ENCODE measurements around the gene OR4D2. TPM values are rescaled to one million over a fixed set of nuclear protein-coding genes. Genes with fewer than 3 reads are reported as not detected.
A peak's percentile ranks its signal among the peaks of the same experiment; 100 is the strongest.

Gene OR4D2
- total and polyA plus RNA-seq, 2 of the 13 experiments (the other 11 are each of a cell fraction or from before 2014, with no cell fraction given): not detected

- TF ChIP-seq RXRB (CRISPR knock-in tag; IDR thresholded peaks at IDR 0.05; ENCODE audit: borderline replicate concordance) (peak; percentile 68), MATR3 (CRISPR knock-in tag; IDR thresholded peaks at IDR 0.05) (no peak), HNRNPK (IDR thresholded peaks at IDR 0.05; ENCODE audit: low read depth, low read length, poor library complexity, severe bottlenecking) (no peak), MEIS2 (CRISPR knock-in tag; IDR thresholded peaks at IDR 0.05) (no peak), SNAI1 (CRISPR knock-in tag; IDR thresholded peaks at IDR 0.05; ENCODE audit: borderline replicate concordance) (no peak), UBTF (CRISPR knock-in tag; IDR thresholded peaks at IDR 0.05) (no peak), KDM5A (IDR thresholded peaks at IDR 0.05; ENCODE audit: borderline replicate concordance, low read length) (no peak), ZNF777 (CRISPR knock-in tag; IDR thresholded peaks at IDR 0.05) (no peak), ZNF343 (CRISPR knock-in tag; IDR thresholded peaks at IDR 0.05) (no peak), DMAP1 (CRISPR knock-in tag; IDR thresholded peaks at IDR 0.05) (no peak), ZNF773 (CRISPR knock-in tag; IDR thresholded peaks at IDR 0.05; ENCODE audit: borderline replicate concordance) (no peak), THAP8 (CRISPR knock-in tag; IDR thresholded peaks at IDR 0.05; ENCODE audit: borderline replicate concordance) (no peak), CCDC6 (CRISPR knock-in tag; IDR thresholded peaks at IDR 0.05) (0 out of 2 replicates have a peak, but pooled peaks have one; percentile 69), ZNF556 (CRISPR knock-in tag; IDR thresholded peaks at IDR 0.05; ENCODE audit: borderline replicate concordance) (no peak), ZBED4 (CRISPR knock-in tag; IDR thresholded peaks at IDR 0.05; ENCODE audit: borderline replicate concordance) (peak; percentile 81)
Observed at GRCh38 chr17:58120195-58120822, 46.5 kb upstream of the OR4D2 start (continued).

All from HepG2 (cell line).